Measurements from ENCODE around the gene NABP1. TPM values are rescaled to one million over a fixed set of nuclear protein-coding genes. Genes with fewer than 3 reads are reported as not detected.

NABP1 gene
- total and polyA plus RNA-seq, 2 experiments from 2014 or later: 121 to 148 TPM

DNA sequence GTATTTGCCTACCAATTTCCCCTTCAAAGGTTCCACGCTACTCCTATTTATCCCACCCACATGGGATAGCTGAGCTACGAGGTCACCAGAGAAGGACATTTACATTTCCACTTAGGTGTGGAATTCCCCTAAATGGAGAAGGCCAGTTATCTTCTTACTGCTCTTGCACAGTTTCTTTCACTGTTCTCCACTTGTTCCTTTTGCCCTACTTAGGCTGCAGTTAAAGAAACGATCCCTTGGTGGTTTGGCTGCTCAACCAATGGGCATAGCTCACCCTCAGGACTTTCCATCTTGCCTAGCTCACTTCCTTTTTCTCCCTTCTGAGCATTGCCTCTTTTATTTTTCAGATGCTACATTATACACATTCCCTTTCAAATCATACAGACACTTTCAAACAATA, 11.2 kb upstream of the NABP1 start:
- in situ Hi-C loops (cut with MboI): no loop called here
- 63 to 66% methylated on average over 3 of the region's 3 CpGs for WGBS, 2 experiments (ENCODE audit: low coverage in 1 of 2, low lambda C conversion rate in 2 of 2, missing lambda C conversion rate in 2 of 2)
- Histone ChIP-seq H3K4me3 (no peak overlapping the region), H2AFZ (peak overlapping the region; percentile 59), H3K9me2 (ENCODE audit: insufficient read depth) (no peaks in the 10 kb centered on the region; the same call in 1 of the 2 replicates), H3K4me1 (ENCODE audit: insufficient read depth) (peaks cover 24% of the 10 kb centered on the region), H3K27me3 (replicated peaks; ENCODE audit: insufficient read depth) (no peaks in the 10 kb centered on the region), H3K79me2 (ENCODE audit: insufficient read depth) (no peaks in the 10 kb centered on the region), H3F3A (ENCODE audit: insufficient read depth) (peaks cover 21% of the 10 kb centered on the region), H3K9ac (no peak overlapping the region), H3K36me3 (ENCODE audit: low read depth) (no peaks in the 10 kb centered on the region), H4K20me1 (ENCODE audit: insufficient read depth) (no peaks in the 10 kb centered on the region), H3K4me2 (ENCODE audit: unreplicated experiment) (peak overlapping the region; percentile 0), H3K27ac (no peak overlapping the region), H3K9me3 (ENCODE audit: low read depth) (no peaks in the 10 kb centered on the region)
- peak; percentile 40 for DNase-seq
- TF ChIP-seq EZH2phosphoT487 (IDR thresholded peaks at IDR 0.05; ENCODE audit: insufficient read depth, low read depth) (no peak), EZH2 (IDR thresholded peaks at IDR 0.05; ENCODE audit: insufficient read depth, poor library complexity, severe bottlenecking) (no peak)

DNA sequence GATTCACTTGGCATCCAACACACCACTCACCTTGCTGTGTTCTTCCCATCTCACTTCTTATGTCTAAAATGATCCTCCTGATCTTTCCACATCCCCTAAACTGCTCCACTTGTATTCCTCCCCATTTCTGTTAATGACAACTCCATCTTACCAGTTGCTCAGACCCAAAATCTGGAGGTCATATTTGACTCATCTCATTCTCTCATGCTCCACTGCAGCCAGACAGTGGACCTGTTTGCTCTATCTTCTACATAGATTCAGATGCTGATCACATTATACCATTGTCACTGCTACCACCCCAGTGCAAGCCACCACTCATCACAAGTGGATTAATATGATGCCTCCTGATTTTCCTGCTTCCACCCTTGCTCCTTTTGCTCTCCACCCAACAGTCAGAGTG, 7.9 kb upstream of the NABP1 start:
- Histone ChIP-seq H4K20me1 (ENCODE audit: insufficient read depth) (no peaks in the 10 kb centered on the region), H3K4me2 (ENCODE audit: unreplicated experiment) (no peak overlapping the region), H2AFZ (no peak overlapping the region), H3K4me3 (no peak overlapping the region), H3K27me3 (replicated peaks; ENCODE audit: insufficient read depth) (no peaks in the 10 kb centered on the region), H3K36me3 (ENCODE audit: low read depth) (no peaks in the 10 kb centered on the region), H3K27ac (no peak overlapping the region), H3K9ac (no peak overlapping the region), H3K4me1 (ENCODE audit: insufficient read depth) (peaks cover 20% of the 10 kb centered on the region), H3K79me2 (ENCODE audit: insufficient read depth) (no peaks in the 10 kb centered on the region), H3F3A (ENCODE audit: insufficient read depth) (peaks cover 17% of the 10 kb centered on the region), H3K9me2 (ENCODE audit: insufficient read depth) (no peaks in the 10 kb centered on the region; the same call in 1 of the 2 replicates), H3K9me3 (ENCODE audit: low read depth) (no peaks in the 10 kb centered on the region)
- TF ChIP-seq EZH2phosphoT487 (IDR thresholded peaks at IDR 0.05; ENCODE audit: insufficient read depth, low read depth) (no peak), EZH2 (IDR thresholded peaks at IDR 0.05; ENCODE audit: insufficient read depth, poor library complexity, severe bottlenecking) (no peak)
- in situ Hi-C loops (cut with MboI): no loop called here
- no peak for DNase-seq

DNA sequence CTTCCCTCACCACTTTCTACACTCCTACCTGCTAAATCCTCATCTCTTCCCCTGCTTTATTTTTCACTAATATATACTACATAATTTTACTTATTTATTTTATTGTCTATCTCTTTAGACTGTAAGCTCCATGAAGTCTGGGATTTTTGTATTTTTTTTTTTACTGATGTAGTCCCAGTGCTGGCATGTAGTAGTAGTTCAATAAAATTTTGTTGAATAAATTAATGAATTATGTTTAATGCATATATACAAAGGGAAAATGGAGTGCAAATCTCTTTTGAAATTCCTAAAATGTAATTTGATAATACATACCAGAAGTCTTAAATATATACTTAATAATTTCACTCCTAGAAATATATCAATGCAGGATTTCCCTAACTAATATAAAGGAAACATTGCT, 7.1 kb upstream of the NABP1 start:
- Histone ChIP-seq H2AFZ (no peak overlapping the region), H3K4me2 (ENCODE audit: unreplicated experiment) (no peak overlapping the region), H4K20me1 (ENCODE audit: insufficient read depth) (no peaks in the 10 kb centered on the region), H3K9me2 (ENCODE audit: insufficient read depth) (no peaks in the 10 kb centered on the region; the same call in 1 of the 2 replicates), H3K9me3 (ENCODE audit: low read depth) (no peaks in the 10 kb centered on the region), H3F3A (ENCODE audit: insufficient read depth) (peaks cover 11% of the 10 kb centered on the region), H3K27me3 (replicated peaks; ENCODE audit: insufficient read depth) (no peaks in the 10 kb centered on the region), H3K4me3 (no peak overlapping the region), H3K27ac (no peak overlapping the region), H3K9ac (no peak overlapping the region), H3K36me3 (ENCODE audit: low read depth) (no peaks in the 10 kb centered on the region), H3K79me2 (ENCODE audit: insufficient read depth) (no peaks in the 10 kb centered on the region), H3K4me1 (ENCODE audit: insufficient read depth) (peaks cover 18% of the 10 kb centered on the region)
- in situ Hi-C loops (cut with MboI): no loop called here
- no peak for TF ChIP-seq EZH2 (IDR thresholded peaks at IDR 0.05; ENCODE audit: insufficient read depth, poor library complexity, severe bottlenecking)
- TF ChIP-seq EZH2phosphoT487 (IDR thresholded peaks at IDR 0.05; ENCODE audit: insufficient read depth, low read depth): no peak
- DNase-seq: no peak

DNA sequence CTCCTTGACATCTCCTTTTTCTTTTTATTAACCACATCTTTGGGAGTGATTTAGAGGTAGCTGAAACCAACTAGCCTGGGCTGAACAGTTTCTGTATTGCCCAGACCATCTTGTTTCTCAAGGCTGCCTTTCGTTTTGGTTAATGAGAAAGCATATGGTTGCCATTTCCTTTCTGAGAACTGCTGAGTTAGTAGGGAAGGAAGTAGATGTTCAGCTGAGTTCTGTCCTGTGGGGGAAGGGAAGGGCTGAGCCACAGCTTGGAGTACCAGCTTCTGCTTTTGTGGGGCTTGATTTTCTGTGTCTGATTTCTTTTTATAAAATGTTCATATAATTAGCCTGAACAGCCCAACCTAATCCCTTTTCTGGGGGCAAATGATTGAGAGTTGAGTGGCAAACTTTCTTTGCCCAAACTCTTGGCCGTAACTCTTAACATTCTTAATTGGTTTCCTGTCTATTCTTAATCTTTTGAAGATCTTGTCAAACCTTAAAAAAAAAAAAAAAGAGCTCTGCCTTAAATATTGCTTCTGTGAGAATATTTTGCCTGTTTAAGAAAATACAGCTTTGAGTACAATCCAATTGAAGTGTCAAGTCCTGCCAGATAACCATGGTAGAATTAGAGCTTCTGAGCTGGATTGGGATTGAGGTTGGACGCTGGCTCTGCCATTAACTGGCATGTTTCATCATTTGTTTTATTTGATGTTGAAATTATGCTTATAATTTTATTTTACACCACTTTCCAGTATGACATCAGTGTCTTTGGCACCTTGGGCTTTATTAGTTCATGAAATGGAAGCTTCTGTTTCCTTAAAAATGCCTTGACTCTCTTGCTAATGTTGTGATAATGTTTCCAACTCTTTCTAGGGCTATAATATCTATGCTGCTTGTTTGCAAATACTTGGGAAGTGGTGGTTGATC, 1.9 kb upstream of the NABP1 start:
- Histone ChIP-seq H3K79me2 (ENCODE audit: insufficient read depth) (peaks cover 31% of the 10 kb centered on the region), H2AFZ (peak overlapping the region; percentile 62), H3K9ac (peak overlapping the region; percentile 97; the same call in 1 of the 2 replicates), H3K4me1 (ENCODE audit: insufficient read depth) (peaks cover 19% of the 10 kb centered on the region), H3K4me3 (no peak overlapping the region), H3K9me3 (ENCODE audit: low read depth) (no peaks in the 10 kb centered on the region), H3K36me3 (ENCODE audit: low read depth) (peaks cover 6% of the 10 kb centered on the region; the same call in 1 of the 2 replicates), H4K20me1 (ENCODE audit: insufficient read depth) (no peaks in the 10 kb centered on the region), H3K9me2 (ENCODE audit: insufficient read depth) (no peaks in the 10 kb centered on the region), H3K27ac (peak overlapping the region; percentile 100), H3K27me3 (replicated peaks; ENCODE audit: insufficient read depth) (no peaks in the 10 kb centered on the region), H3K4me2 (ENCODE audit: unreplicated experiment) (peak overlapping the region; percentile 100), H3F3A (ENCODE audit: insufficient read depth) (peaks cover 35% of the 10 kb centered on the region)
- TF ChIP-seq EZH2phosphoT487 (IDR thresholded peaks at IDR 0.05; ENCODE audit: insufficient read depth, low read depth): no peak
- TF ChIP-seq EZH2 (IDR thresholded peaks at IDR 0.05; ENCODE audit: insufficient read depth, poor library complexity, severe bottlenecking): no peak
- 27 to 29% methylated on average over 3 of the region's 3 CpGs for WGBS, 2 experiments (ENCODE audit: low coverage in 1 of 2, low lambda C conversion rate in 2 of 2, missing lambda C conversion rate in 2 of 2)
- in situ Hi-C loops (cut with MboI): loop anchor here (25.0 kb wide), 1 partner anchor 486 kb away; no protein-coding TSS in a partner anchor
- no peak for DNase-seq
